ENCODE results near the gene CD34.
"Not testable (repeated sequence)": the region's sequence is repeated elsewhere in the genome, so short reads cannot be mapped to it uniquely, and the experiment has no call there.

Gene CD34

GRCh38 chr1:207910591-207911354, at the start of gene CD34:
Gene CD34, minus strand, starts transcription at chr1:207911125. Its CDS starts 45 bp downstream, at chr1:207911080.
- DNase-seq (ENCODE audit: low spot score) = peak; percentile 46

GRCh38 chr1:207960346-207960745, 49.4 kb upstream of the CD34 start:
- no peak for DNase-seq (ENCODE audit: low spot score)

GRCh38 chr1:207959910-207960309, 49.0 kb upstream of the CD34 start:
- DNase-seq (ENCODE audit: low spot score) = no peak

- DNase-seq (ENCODE audit: low spot score) = peak; percentile 45
Observed at GRCh38 chr1:207959141-207959825, 48.4 kb upstream of the CD34 start.

GRCh38 chr1:207958376-207959139, 47.6 kb upstream of the CD34 start:
- no peak for DNase-seq (ENCODE audit: low spot score)

- no peak for DNase-seq (ENCODE audit: low spot score)
Observed at GRCh38 chr1:207956986-207957385, 46.1 kb upstream of the CD34 start.

- DNase-seq (ENCODE audit: low spot score) = no peak
Observed at GRCh38 chr1:207954104-207954503, 43.2 kb upstream of the CD34 start.

GRCh38 chr1:207952617-207953542, 42.0 kb upstream of the CD34 start:
- DNase-seq (ENCODE audit: low spot score) = no peak

- DNase-seq (ENCODE audit: low spot score) = no peak
Observed at GRCh38 chr1:207951652-207952051, 40.7 kb upstream of the CD34 start.

- no peak for DNase-seq (ENCODE audit: low spot score)
Observed at GRCh38 chr1:207950750-207951149, 39.8 kb upstream of the CD34 start.

GRCh38 chr1:207949571-207950195, 38.8 kb upstream of the CD34 start:
- DNase-seq (ENCODE audit: low spot score) = no peak

- no peak for DNase-seq (ENCODE audit: low spot score)
Observed at GRCh38 chr1:207948536-207949250, 37.8 kb upstream of the CD34 start.

- DNase-seq (ENCODE audit: low spot score) = no peak
Observed at GRCh38 chr1:207946756-207947155, 35.8 kb upstream of the CD34 start.

GRCh38 chr1:207944571-207944970, 33.6 kb upstream of the CD34 start:
- no peak for DNase-seq (ENCODE audit: low spot score)

GRCh38 chr1:207942337-207942741, 31.4 kb upstream of the CD34 start:
- not testable (repeated sequence) for DNase-seq (ENCODE audit: low spot score)

- no peak for DNase-seq (ENCODE audit: low spot score)
Observed at GRCh38 chr1:207941665-207942064, 30.7 kb upstream of the CD34 start.

- DNase-seq (ENCODE audit: low spot score) = no peak
Observed at GRCh38 chr1:207938016-207938415, 27.1 kb upstream of the CD34 start.

- no peak for DNase-seq (ENCODE audit: low spot score)
Observed at GRCh38 chr1:207937204-207937603, 26.3 kb upstream of the CD34 start.

GRCh38 chr1:207935166-207935583, 24.2 kb upstream of the CD34 start:
- DNase-seq (ENCODE audit: low spot score) = no peak

- DNase-seq (ENCODE audit: low spot score) = no peak
Observed at GRCh38 chr1:207933205-207933800, 22.4 kb upstream of the CD34 start.

Data from iPS-NIHi11 (cell line).